Adrenal gland (tissue), 12 donors: ENCODE results near the gene NEK5. TPM values are rescaled to one million over a fixed set of nuclear protein-coding genes. Genes with fewer than 3 reads are reported as not detected.

Experiments used
- DNase-seq, 7 donors: peaks; one replicate each; pipeline ENCODE4 v3.0.0-alpha.2; 2019 to 2020
- H3K27ac ChIP-seq, 5 donors: fragments of 200-600 bp; sonication (generic) in 4 of 5; 1 replicate in 3 of 5; 2 replicates in 2 of 5; pipeline versions ENCODE4 v1.5.1 to v1.8.0; 2016 to 2020; ENCODE audit warnings: mild to moderate bottlenecking in 1 of 5
- H3K27me3 ChIP-seq: fragments of 200-600 bp; 2 replicates; pipeline ENCODE4 v1.8.0; 2021
- H3K36me3 ChIP-seq, 2 donors: fragments of 200-600 bp; replicated peaks in 1 of 2; 1 replicate in 1 of 2; 2 replicates in 1 of 2; pipeline versions ENCODE4 v1.5.1 to v1.8.0; 2018 to 2022
- H3K4me1 ChIP-seq, 2 donors: fragments of 200-600 bp; replicated peaks in 1 of 2; 1 replicate in 1 of 2; 2 replicates in 1 of 2; pipeline versions ENCODE4 v1.5.1 to v1.8.0; 2018 to 2021
- H3K4me3 ChIP-seq, 4 donors: fragments of 200-600 bp; sonication (generic) in 3 of 4; one replicate each; pipeline ENCODE4 v1.5.1; 2016 to 2018
- H3K9me3 ChIP-seq, 3 donors: fragments of 200-600 bp; sonication (generic) in 1 of 3; replicated peaks in 1 of 3; 1 replicate in 2 of 3; 2 replicates in 1 of 3; pipeline versions ENCODE4 v1.5.1 to v1.8.0; 2016 to 2021
- POLR2A ChIP-seq, 2 donors: fragments of 450-650 bp; IDR thresholded peaks; one replicate each; pipeline ENCODE4 v1.6.1; 2017; ENCODE audit warnings: antibody characterized with exemption in 2 of 2, mild to moderate bottlenecking in 2 of 2, moderate library complexity in 1 of 2
- WGBS, 4 donors: extraction: QIAGEN DNeasy Blood & Tissue Kit in 2 of 4; methylation state at CpG; one replicate each; pipeline versions ENCODE4 v1.1.5 to v1.1.7; 2013 to 2017; 5-methylcytosine and 5-hydroxymethylcytosine counted together
- intact Hi-C, 2 donors: fragments of 100-400 bp; cut with DNase I; formaldehyde crosslinking; loops; one replicate each; pipeline versions ENCODE4 v1.14.1 to v1.15.0; 2022 to 2023
- polyA plus RNA-seq, 3 donors: library from polyadenylated mRNA; stranded (reverse); fragments of 200-250 nt in 2 of 3; fragments of 350-450 nt in 1 of 3; fragmentation: Illumina TruSeq in 1 of 3; extraction: RNeasy Lipid Tissue Mini Kit (QIAGEN cat#74804) in 1 of 3; gene quantifications; one replicate each; pipeline ENCODE4 v1.2.3, GENCODE V29; 2013 to 2014
- total RNA-seq, 9 donors: library from RNA; depleted of rRNA in 4 of 9; stranded (reverse); fragments of >200 nt in 4 of 9; fragments of 120-200 nt in 1 of 9; fragmentation: NEBNext Ultra II Directional in 1 of 9; extraction: Animal tissue kit (Norgen Biotek cat#: 25700) in 1 of 9; gene quantifications; one replicate each; pipeline versions ENCODE4 v1.1.0 to v1.2.4, GENCODE V29; 2013 to 2023
- TF ChIP-seq, protein P1 (sequence below), 6 experiments: fragments of 450-650 bp in 4 of 6; fragments of 200-600 bp in 2 of 6; sonication (generic) in 1 of 6; IDR thresholded peaks; 1 replicate in 5 of 6; 2 replicates in 1 of 6; pipeline versions ENCODE4 v1.5.1 to v1.8.0; 2016 to 2021; ENCODE audit warnings: antibody characterized with exemption in 6 of 6, mild to moderate bottlenecking in 2 of 6, moderate library complexity in 1 of 6
- donor health status: healthy with polysubstance abuse.
- donor health status: Bipolar disorder and iron deficiency.
- donor health status: DM: yes; HTN: yes; CAD: no.
- donor health status: DM: no; HTN: no; CAD: no.
- donor health status: DM: no; HTN: no; CAD: no.
- donor health status: DM: yes; HTN: yes; CAD: no.

Gene NEK5
- total and polyA plus RNA-seq, 12 donors = under 0.01 to 0.17 (median 0.11) TPM; not detected in 5

DNA sequence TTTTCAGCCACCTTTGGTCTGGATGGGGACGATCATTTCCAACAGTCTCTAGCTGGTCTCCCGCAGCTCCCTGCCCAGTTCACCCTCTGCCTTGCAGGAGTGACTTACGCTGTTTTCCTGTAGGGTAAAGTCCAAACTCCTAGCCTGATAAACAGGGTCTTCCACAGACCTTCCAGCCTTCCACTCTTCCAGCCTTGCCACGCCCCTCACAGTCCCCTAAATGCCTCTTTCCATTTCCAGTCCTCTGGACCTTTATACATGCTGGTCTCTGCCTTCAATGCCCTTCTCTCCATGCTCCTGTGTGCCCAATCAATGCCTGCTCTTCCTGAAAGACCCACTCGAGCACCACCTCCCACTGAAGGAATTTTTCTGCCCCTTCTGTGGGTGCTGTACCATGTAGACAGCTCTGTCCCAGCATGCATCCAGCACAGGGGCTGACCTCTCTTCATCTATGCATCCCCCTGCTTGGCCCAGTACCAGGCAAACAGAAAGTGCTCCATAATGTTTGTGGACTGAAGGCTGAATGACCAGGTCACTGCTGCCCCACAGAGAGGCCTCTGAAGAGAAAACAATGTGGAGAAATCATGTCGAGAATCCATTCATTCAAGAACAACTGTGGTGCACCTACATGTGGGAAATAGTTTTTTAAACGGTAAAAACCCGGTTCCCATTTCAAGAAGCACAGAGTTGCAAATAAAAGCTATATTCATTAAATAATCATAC is 122.2 kb downstream of the NEK5 start:
- H3K27ac ChIP-seq = no peak overlapping the region
- H3K27me3 ChIP-seq = no peaks in the 10 kb centered on the region
- no peak for DNase-seq
- no peaks in the 10 kb centered on the region for H3K9me3 ChIP-seq
- no peaks in the 10 kb centered on the region for H3K36me3 ChIP-seq
- 80 to 88% (median 81%) methylated on average over 8 of the region's 8 CpGs for WGBS, 4 donors
- peaks cover 6% of the 10 kb centered on the region in 2 donors for H3K4me1 ChIP-seq
- intact Hi-C loops = loop anchor here in 1 of 2 donors (10.0 kb wide), 1 partner anchor 118 kb away; the partner anchor contains the start of gene NEK5
- no peak overlapping the region for H3K4me3 ChIP-seq
- TF ChIP-seq POLR2A (IDR thresholded peaks at IDR 0.05) = no peak
- TF ChIP-seq, protein P1, sequence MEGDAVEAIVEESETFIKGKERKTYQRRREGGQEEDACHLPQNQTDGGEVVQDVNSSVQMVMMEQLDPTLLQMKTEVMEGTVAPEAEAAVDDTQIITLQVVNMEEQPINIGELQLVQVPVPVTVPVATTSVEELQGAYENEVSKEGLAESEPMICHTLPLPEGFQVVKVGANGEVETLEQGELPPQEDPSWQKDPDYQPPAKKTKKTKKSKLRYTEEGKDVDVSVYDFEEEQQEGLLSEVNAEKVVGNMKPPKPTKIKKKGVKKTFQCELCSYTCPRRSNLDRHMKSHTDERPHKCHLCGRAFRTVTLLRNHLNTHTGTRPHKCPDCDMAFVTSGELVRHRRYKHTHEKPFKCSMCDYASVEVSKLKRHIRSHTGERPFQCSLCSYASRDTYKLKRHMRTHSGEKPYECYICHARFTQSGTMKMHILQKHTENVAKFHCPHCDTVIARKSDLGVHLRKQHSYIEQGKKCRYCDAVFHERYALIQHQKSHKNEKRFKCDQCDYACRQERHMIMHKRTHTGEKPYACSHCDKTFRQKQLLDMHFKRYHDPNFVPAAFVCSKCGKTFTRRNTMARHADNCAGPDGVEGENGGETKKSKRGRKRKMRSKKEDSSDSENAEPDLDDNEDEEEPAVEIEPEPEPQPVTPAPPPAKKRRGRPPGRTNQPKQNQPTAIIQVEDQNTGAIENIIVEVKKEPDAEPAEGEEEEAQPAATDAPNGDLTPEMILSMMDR (IDR thresholded peaks at IDR 0.05) = no peak

DNA sequence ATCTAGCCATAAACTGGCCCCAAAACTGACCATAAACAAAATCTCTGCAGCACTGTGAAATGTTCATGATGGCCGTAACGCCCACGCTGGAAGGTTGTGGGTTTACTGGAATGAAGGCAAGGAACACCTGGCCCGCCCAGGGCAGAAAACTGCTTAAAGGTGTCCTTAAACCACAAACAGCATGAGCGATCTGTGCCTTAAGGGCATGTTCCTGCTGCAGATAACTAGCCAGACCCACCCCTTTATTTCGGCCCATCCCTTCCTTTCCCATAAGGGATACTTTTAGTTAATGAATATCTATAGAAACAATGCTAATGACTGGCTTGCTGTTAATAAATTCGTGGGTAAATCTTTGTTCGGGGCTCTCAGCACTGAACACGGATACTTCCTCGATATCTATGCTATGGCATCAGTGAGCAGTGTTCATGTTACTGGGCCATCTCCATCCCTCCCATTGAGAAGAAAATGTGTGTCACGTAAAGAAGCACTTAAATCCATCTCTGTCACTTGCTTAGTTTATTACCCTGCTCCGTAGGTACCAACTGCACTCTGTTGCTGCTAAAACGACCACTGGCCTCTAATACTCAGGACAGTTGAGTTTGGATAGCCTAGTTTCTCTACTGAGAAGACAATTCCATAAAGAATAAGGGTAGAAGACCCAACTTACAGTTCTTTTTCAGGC is 122.9 kb downstream of the NEK5 start:
- 87 to 90% (median 90%) methylated on average over 13 of the region's 13 CpGs for WGBS, 4 donors
- no peak for DNase-seq
- H3K4me3 ChIP-seq = no peak overlapping the region
- TF ChIP-seq, protein P1 (IDR thresholded peaks at IDR 0.05) = no peak
- TF ChIP-seq POLR2A (IDR thresholded peaks at IDR 0.05) = no peak
- intact Hi-C loops = loop anchor here in 1 of 2 donors (10.0 kb wide), 1 partner anchor 119 kb away; the partner anchor contains the start of gene NEK5
- H3K4me1 ChIP-seq = peaks cover 3 to 4% of the 10 kb centered on the region in 2 donors
- H3K9me3 ChIP-seq = no peaks in the 10 kb centered on the region
- no peak overlapping the region for H3K27ac ChIP-seq
- H3K36me3 ChIP-seq = no peaks in the 10 kb centered on the region
- H3K27me3 ChIP-seq = no peaks in the 10 kb centered on the region

GRCh38 chr13:52004511-52005170 is 124.2 kb downstream of the NEK5 start:
- H3K27ac ChIP-seq = no peak overlapping the region
- H3K4me3 ChIP-seq = no peak overlapping the region
- H3K4me1 ChIP-seq = no peaks in the 10 kb centered on the region
- no peaks in the 10 kb centered on the region for H3K9me3 ChIP-seq
- no peaks in the 10 kb centered on the region for H3K36me3 ChIP-seq
- TF ChIP-seq, protein P1 (IDR thresholded peaks at IDR 0.05) = no peak
- no peak for TF ChIP-seq POLR2A (IDR thresholded peaks at IDR 0.05)
- no peaks in the 10 kb centered on the region for H3K27me3 ChIP-seq
- intact Hi-C loops = loop anchor here (5.0 to 10.0 kb wide), 2 partner anchors 120 to 123 kb away; partner anchors contain the start of gene NEK5 (in 2 of the 2)
- DNase-seq = no peak
- 81 to 88% (median 87%) methylated on average over 3 to 7 of the region's 7 CpGs for WGBS, 4 donors

- Histone ChIP-seq H3K36me3 (no peaks in the 10 kb centered on the region), H3K4me3 (no peak overlapping the region), H3K4me1 (no peaks in the 10 kb centered on the region), H3K9me3 (no peaks in the 10 kb centered on the region), H3K27me3 (no peaks in the 10 kb centered on the region), H3K27ac (no peak overlapping the region)
- TF ChIP-seq POLR2A (IDR thresholded peaks at IDR 0.05) = no peak
- TF ChIP-seq, protein P1 (IDR thresholded peaks at IDR 0.05) = no peak
- intact Hi-C loops = loop anchor here (5.0 to 10.0 kb wide), 2 partner anchors 121 to 124 kb away; partner anchors contain the start of gene NEK5 (in 2 of the 2)
- 86 to 90% (median 88%) methylated on average over 4 of the region's 4 CpGs for WGBS, 4 donors
- DNase-seq = no peak
Measured at GRCh38 chr13:52003541-52003940, 125.3 kb downstream of the NEK5 start.
